Thoracic aorta (tissue), 2 donors: ENCODE data around the gene TPPP3. TPM values are rescaled to one million over a fixed set of nuclear protein-coding genes. Genes with fewer than 3 reads are reported as not detected.

ENCODE experiments used
- ATAC-seq: fragments of 150-250 bp; one replicate; pipeline ENCODE4 v1.8.0; 2017; ENCODE audit warnings: low read depth; ENCODE audit not compliant: insufficient number of reproducible peaks, low FRiP score
- DNase-seq: peaks from one replicate; pipeline ENCODE4 v3.0.0-alpha.2; 2020; ENCODE audit warnings: low spot score
- H3K27ac ChIP-seq, 2 donors: fragments of 200-600 bp; sonication (generic); 1 replicate in 1 of 2; 2 replicates in 1 of 2; pipeline ENCODE4 v1.5.1; 2016; ENCODE audit warnings: mild to moderate bottlenecking in 2 of 2, moderate library complexity in 2 of 2
- H3K27me3 ChIP-seq: fragments of 200-600 bp; sonication (generic); replicated peaks from 2 replicates; pipeline ENCODE4 v1.6.0; 2016; ENCODE audit warnings: mild to moderate bottlenecking; ENCODE audit not compliant: insufficient read depth
- H3K36me3 ChIP-seq: fragments of 200-600 bp; sonication (generic); one replicate; pipeline ENCODE4 v1.5.1; 2016
- H3K4me1 ChIP-seq, 2 donors: fragments of 200-600 bp; sonication (generic); 1 replicate in 1 of 2; 2 replicates in 1 of 2; pipeline versions ENCODE4 v1.5.1 to v1.6.0; 2016; ENCODE audit warnings: low read depth in 2 of 2, mild to moderate bottlenecking in 1 of 2; ENCODE audit not compliant: control insufficient read depth in 1 of 2
- H3K4me3 ChIP-seq: fragments of 200-600 bp; sonication (generic); 2 replicates; pipeline ENCODE4 v1.5.1; 2016; ENCODE audit warnings: mild to moderate bottlenecking
- H3K9me3 ChIP-seq: fragments of 200-600 bp; sonication (generic); 2 replicates; pipeline ENCODE4 v1.5.1; 2016
- total RNA-seq, 2 donors: library from RNA; depleted of rRNA; stranded (reverse); fragments of >200 nt; gene quantifications; one replicate each; pipeline versions ENCODE4 v1.1.0 to v1.2.3, GENCODE V29; 2016
- TF ChIP-seq, protein P1 (sequence below): fragments of 200-600 bp; sonication (generic); IDR thresholded peaks from one replicate; pipeline ENCODE4 v1.5.1; 2019; ENCODE audit warnings: antibody characterized with exemption

TPPP3 gene
- total RNA-seq, 2 donors from 2014 or later: 12.6 to 34.9 TPM

DNA sequence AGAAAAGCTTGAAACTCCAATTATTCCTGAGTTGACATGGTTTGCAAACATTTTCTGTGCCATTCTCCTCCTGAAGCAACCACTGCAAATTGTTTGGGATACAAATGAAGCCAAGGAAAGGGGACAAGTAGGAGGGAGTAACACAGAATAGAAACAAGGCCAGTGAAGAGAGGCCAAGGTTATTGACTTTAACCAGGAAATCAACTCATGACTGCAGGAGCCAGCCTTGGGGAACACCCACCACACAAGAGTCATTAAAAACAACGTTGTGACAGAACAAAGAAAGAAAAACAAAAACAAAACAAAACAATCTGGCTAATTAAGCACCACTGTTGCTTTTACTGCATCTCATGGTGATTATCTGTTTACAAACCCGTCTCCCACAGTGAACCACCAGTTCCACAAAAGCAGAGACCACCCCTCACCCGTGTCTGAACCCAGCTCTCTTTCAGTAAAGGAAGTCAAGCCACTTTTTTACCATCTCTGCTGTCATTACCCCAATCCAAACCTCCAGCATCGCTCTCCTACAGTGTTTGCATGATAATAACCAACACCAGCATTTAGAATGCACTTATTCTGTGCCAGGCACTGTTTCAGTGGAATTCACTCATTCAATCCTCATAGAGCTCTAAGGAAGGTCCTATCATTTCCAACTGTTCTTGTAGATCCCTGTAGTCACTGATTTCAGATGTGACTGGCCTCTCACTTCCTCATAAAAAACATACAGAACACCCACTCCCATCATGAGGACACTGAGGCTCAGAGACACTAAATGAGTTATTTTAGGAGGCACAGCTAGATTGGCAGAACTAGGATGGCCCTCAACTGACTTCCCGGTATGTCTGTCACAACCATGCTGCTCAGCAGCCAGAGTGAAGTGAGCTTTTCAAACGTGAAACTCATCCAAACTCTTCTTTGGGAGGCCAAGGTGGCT, 20.9 kb upstream of the TPPP3 start:
- ATAC-seq (no peak), DNase-seq (no peak)
- no peaks in the 10 kb centered on the region for H3K36me3 ChIP-seq
- H3K4me3 ChIP-seq: no peak overlapping the region
- H3K27ac ChIP-seq: no peak overlapping the region
- no peaks in the 10 kb centered on the region for H3K9me3 ChIP-seq
- peaks cover 0 to 16% of the 10 kb centered on the region in 2 donors for H3K4me1 ChIP-seq
- TF ChIP-seq, protein P1, sequence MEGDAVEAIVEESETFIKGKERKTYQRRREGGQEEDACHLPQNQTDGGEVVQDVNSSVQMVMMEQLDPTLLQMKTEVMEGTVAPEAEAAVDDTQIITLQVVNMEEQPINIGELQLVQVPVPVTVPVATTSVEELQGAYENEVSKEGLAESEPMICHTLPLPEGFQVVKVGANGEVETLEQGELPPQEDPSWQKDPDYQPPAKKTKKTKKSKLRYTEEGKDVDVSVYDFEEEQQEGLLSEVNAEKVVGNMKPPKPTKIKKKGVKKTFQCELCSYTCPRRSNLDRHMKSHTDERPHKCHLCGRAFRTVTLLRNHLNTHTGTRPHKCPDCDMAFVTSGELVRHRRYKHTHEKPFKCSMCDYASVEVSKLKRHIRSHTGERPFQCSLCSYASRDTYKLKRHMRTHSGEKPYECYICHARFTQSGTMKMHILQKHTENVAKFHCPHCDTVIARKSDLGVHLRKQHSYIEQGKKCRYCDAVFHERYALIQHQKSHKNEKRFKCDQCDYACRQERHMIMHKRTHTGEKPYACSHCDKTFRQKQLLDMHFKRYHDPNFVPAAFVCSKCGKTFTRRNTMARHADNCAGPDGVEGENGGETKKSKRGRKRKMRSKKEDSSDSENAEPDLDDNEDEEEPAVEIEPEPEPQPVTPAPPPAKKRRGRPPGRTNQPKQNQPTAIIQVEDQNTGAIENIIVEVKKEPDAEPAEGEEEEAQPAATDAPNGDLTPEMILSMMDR: no peak
- H3K27me3 ChIP-seq: no peaks in the 10 kb centered on the region

- H3K4me1 ChIP-seq: peaks cover 0 to 16% of the 10 kb centered on the region in 2 donors
- no peaks in the 10 kb centered on the region for H3K9me3 ChIP-seq
- no peaks in the 10 kb centered on the region for H3K27me3 ChIP-seq
- no peak overlapping the region for H3K4me3 ChIP-seq
- H3K36me3 ChIP-seq: no peaks in the 10 kb centered on the region
- no peak for DNase-seq
- TF ChIP-seq, protein P1: no peak
- H3K27ac ChIP-seq: no peak overlapping the region
- ATAC-seq: no peak
Measured at GRCh38 chr16:67412294-67412693, 19.0 kb upstream of the TPPP3 start.

GRCh38 chr16:67411339-67411738, 18.0 kb upstream of the TPPP3 start:
- H3K4me3 ChIP-seq: no peak overlapping the region
- H3K9me3 ChIP-seq: no peaks in the 10 kb centered on the region
- no peak overlapping the region for H3K27ac ChIP-seq
- TF ChIP-seq, protein P1: no peak
- DNase-seq (no peak), ATAC-seq (no peak)
- no peaks in the 10 kb centered on the region for H3K27me3 ChIP-seq
- no peaks in the 10 kb centered on the region for H3K36me3 ChIP-seq
- H3K4me1 ChIP-seq: peaks cover 0 to 10% of the 10 kb centered on the region in 2 donors

- no peak for ATAC-seq
- no peaks in the 10 kb centered on the region for H3K27me3 ChIP-seq
- H3K4me1 ChIP-seq: no peaks in the 10 kb centered on the region
- TF ChIP-seq, protein P1: no peak
- H3K36me3 ChIP-seq: no peaks in the 10 kb centered on the region
- no peaks in the 10 kb centered on the region for H3K9me3 ChIP-seq
- H3K27ac ChIP-seq: no peak overlapping the region
- no peak for DNase-seq
- no peak overlapping the region for H3K4me3 ChIP-seq
Measured at GRCh38 chr16:67409631-67410030, 16.3 kb upstream of the TPPP3 start.

- Histone ChIP-seq H3K4me3 (no peak overlapping the region), H3K9me3 (no peaks in the 10 kb centered on the region), H3K27me3 (no peaks in the 10 kb centered on the region), H3K36me3 (no peaks in the 10 kb centered on the region), H3K27ac (no peak overlapping the region), H3K4me1 (no peaks in the 10 kb centered on the region)
- no peak for DNase-seq
- TF ChIP-seq, protein P1: no peak
- no peak for ATAC-seq
Measured at GRCh38 chr16:67407788-67408452, 14.6 kb upstream of the TPPP3 start.
